CD4-positive, alpha-beta T cell treated with Interleukin-1 beta for 1 hour (primary cell): ENCODE results near the gene WDR27.

Experiments
- DNase-seq, 2 donors: peaks; one replicate each; pipeline ENCODE4 v3.0.0-alpha.2; 2020 to 2022

The WDR27 gene

DNA sequence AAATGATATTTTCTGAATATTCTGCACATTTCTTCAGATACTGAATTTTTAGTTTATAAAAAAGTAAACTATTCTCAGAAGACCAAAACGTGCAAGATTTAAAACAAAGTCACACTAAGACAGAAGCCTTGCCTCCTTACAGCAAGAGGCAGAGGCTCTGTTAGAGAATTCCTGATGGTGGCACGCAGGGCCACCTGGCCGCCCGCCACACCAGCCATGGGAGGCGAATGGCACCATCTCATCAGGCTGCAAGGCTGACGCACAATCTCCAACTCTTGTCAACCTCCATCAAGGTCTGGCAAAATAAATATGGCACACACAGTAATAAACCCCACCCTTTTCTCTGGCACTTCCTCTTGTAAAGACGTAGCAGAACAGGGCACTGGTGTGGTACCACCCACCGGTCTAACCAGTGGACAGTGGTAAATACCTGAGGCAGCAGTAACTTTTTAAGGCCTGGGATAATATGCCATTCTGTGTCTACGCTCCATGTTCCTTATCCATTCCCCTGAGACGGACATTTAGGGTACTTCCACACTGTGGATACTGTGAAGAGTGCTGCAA, 111.4 kb downstream of the WDR27 start:
- DNase-seq = no peak

GRCh38 chr6:169589699-169590257, 112.1 kb downstream of the WDR27 start:
- DNase-seq = peak in 1 of 2 donors; percentile 15

GRCh38 chr6:169589293-169589692, 112.5 kb downstream of the WDR27 start:
- peak; percentile 19 to 29 for DNase-seq

GRCh38 chr6:169587975-169588374, 113.9 kb downstream of the WDR27 start:
- DNase-seq = no peak

- peak in 1 of 2 donors; percentile 14 for DNase-seq
Observed at GRCh38 chr6:169583886-169584541, 117.8 kb downstream of the WDR27 start.

DNA sequence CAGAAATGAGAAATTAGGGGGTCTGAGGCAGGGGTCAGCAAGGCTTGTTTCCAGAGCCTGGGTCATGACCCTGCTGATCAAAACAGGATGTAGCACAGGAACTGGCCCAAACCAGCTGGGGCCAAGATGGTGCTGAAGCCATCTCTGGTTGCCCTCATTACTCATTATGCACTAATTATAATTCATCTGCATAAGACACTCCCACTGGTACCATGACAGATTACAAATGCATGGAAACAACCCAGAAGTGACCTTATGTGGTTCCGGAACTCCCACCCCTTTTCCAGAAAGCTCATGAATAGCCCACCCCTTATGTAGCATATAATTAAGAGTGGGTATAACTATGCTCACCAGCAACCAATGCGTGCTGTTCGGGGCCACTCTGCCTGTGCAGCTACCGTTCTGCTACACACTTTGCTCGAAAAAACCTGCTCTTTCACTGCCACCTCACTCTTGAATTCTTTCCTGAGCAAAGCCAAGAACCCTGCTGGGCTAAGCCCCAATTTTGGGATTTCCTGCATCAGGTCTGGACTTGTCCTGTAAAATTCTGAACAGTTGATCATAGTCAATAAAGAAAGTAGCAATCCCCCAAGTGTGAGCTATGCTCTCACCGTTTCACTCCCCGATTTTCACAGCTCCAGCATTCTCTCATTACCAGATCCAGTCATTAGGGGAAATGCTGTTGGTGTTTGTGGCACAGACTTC, 122.3 kb downstream of the WDR27 start:
- no peak for DNase-seq

DNA sequence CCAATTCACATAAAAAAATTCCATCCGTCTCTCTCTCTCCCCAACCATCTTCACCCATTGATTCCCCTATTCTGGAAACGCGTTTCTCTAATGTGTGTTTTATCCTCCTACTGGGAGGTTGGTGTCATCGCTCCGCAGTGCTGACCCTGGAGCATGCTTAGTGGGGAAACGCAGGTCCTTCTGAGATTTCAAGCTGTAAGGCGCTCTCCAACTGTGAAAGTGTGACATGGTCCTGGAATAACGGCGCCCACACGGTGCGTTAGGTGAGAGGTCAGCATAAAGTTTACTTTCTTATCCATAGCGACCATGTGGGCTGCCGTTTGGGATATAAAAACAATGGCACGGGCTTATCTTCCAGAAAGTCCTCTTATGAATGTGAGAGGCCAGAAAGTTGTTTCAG, 123.9 kb downstream of the WDR27 start:
- no peak for DNase-seq

DNA sequence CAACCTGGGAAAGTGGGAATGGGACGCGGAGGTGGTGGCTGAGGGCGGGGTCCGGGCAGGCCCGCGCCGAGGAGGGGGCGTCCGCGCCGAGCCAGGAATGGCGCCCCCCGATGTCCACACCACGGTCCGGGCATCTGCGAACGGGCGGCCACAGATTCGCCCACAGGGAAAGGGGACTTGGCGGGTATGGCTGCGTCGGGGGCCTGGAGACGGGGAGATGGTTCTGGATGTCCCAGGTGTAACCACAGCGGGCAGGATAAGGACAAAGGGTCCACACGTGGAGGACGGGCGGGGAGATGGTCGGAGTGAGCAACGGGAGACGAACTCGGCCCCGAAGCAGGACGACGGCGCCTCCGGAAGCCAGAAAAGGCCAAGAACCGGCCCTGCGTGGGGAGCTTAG, 124.6 kb downstream of the WDR27 start:
- no peak for DNase-seq

DNA sequence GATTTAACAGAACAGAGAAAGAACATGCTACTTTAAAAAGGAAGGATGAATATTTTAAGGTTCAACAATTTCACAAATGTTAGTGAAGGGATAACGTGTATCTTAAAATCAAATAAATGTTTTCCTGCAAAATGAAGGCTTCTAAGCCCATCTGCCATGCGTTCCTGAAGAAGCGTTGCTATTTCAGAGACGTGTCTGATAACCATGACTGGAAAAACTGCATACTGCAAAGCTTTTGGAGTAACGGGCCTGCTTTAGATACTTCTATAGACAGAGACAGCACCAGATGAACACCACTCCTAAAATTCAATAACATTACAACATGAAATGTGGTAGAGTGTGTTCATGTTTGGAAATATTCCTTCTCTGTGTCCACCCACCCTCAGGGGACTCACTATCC, 126.0 kb downstream of the WDR27 start:
- no peak for DNase-seq

DNA sequence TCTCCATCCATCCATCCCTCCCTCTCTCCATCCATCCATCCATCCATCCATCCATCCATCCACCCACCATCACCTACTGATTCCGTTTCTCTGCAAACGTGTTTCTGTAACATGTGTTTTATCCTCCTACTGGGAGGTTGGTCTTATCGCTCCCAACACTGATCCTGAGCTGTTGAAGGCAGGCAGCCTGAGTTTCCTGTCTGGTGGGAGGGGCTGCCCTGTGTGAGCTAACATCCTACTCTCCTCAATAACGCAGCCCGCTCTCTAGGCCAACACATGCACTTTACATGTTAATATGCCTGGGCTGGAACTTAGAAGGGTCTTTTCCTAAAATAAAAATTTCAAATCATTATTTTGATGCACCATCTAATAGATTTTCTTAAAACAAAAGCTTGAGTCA, 126.5 kb downstream of the WDR27 start:
- DNase-seq = no peak

- no peak for DNase-seq
Observed at GRCh38 chr6:169574420-169574819, 127.4 kb downstream of the WDR27 start.

GRCh38 chr6:169573883-169574282, 127.9 kb downstream of the WDR27 start:
- DNase-seq = no peak

GRCh38 chr6:169571123-169571962, 130.5 kb downstream of the WDR27 start:
- DNase-seq = no peak

DNA sequence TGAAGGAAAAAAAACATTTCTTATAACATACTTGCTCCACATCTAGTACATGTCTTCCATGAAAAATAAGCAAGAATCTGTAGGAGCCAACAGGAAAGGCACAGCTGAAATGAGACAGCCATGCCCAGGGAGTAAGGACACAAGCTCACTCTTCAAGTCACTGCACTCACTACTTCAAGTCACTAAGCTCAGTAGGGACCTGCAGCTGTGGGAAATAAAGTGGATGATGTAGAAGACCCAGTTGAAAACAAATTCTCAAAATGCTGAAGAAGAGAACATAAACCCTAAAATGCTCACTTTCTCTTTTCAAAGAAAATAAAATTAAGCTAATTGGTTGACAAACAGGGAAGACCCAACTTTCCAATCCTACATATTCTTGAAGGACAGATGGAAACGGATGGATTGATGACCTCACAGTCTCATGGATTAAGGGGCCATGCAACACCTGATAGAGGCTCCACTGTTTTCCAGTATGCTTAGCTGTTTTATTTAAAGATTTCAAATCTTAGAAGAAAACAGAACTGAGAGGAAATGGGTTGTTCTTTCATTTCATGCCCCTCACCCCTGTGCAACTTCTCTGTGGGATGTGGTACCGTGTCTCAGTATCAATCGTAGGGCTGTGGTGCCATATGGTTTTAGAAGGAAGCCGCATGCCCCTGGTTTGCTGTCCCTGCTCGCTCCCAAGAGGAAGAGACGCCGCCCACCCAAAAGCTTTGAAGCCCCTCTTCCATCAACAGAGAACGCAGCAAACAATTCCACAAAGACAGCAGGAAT, 133.3 kb downstream of the WDR27 start:
- DNase-seq = no peak

- no peak for DNase-seq
Observed at GRCh38 chr6:169567819-169568218, 134.0 kb downstream of the WDR27 start.

DNA sequence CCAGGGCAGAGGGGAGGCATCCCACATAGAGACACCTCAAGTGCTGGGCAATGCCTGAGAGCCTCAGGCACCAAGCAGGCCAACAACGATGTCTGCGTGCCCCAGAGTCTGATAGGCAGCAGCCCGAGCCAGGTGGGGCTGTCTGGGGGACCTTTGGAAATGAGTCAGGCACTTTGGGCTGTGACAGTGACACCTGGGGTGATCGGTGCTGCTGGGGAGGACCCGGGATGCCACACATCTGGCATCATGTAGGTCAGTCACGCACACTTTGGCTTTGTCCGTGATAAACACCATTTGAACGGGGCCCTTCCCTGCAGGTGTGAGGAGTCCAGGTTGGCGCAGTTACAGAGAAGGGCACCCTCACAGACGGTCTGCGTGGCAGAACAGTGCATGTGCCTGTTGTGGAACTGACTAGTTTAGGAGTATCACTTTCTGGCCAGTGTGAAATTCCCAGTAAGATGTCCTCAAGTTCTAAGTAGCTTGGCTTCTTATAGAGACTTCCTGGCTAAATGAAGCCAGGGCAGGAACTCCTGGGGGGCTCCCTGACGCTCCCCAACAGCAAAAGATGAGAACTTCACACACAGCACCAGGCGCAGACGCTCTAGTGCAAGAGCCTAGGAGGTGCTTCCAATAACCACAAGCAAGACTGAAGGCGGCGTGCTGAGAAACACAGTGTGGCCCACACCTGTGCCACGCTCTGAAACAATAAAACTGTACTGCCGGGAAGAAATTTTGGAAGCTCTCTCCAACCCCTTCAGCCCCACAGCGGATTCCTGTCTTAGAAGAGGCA, 134.7 kb downstream of the WDR27 start:
- DNase-seq = no peak

- DNase-seq = no peak
Observed at GRCh38 chr6:169566319-169566718, 135.5 kb downstream of the WDR27 start.

DNA sequence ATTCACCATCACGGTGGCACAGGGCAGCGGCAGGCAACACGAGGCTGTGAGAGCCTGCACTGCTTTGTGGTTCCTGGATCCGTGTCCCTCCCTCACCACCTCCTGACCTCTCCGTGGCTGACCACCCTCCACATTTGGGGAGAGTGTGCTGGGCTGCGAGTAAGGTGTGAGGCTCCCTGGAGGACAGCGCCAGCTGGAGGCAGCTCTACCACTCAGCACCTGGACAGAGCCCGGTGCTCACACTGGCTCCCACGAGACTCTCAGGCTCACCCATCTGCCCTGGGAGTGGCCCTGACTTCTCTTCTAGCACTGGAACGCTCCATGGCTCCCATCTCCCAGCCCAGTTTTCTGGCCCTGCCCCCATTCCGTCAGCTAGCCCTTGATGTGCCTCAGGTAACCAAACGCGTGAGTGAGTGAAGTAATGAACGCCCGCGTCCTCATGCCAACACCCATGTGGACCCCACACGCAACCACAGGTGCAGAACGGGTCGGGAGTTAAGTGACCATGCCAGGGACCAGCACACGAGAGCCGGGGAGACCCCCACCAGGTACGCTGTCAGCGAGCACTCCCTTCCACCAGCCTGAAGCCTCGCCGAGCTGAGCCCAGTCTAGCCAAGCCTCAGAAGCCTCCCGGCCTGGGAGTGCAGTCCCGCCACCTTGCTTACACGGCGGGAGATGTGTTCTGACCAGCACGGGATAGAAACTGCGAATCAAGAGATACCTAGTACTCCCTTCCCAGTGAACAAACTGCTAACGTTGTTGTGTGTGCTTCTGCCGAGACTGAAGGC, 137.2 kb downstream of the WDR27 start:
- no peak for DNase-seq

GRCh38 chr6:169561665-169562064, 140.2 kb downstream of the WDR27 start:
- DNase-seq = no peak

- no peak for DNase-seq
Observed at GRCh38 chr6:169559592-169559991, 142.2 kb downstream of the WDR27 start.
